GM21528 (cell line): ENCODE data around the gene CNGB1.
"Not testable (repeated sequence)": the region's sequence is repeated elsewhere in the genome, so short reads cannot be mapped to it uniquely, and the experiment has no call there.

Experiments
- ATAC-seq: cut with Tn5 transposase; IDR thresholded peaks from one replicate; pipeline ENCODE4 v1.9.1; 2021; ENCODE audit warnings: mild to moderate bottlenecking, moderate library complexity; ENCODE audit not compliant: unreplicated experiment, low FRiP score

Gene CNGB1

DNA sequence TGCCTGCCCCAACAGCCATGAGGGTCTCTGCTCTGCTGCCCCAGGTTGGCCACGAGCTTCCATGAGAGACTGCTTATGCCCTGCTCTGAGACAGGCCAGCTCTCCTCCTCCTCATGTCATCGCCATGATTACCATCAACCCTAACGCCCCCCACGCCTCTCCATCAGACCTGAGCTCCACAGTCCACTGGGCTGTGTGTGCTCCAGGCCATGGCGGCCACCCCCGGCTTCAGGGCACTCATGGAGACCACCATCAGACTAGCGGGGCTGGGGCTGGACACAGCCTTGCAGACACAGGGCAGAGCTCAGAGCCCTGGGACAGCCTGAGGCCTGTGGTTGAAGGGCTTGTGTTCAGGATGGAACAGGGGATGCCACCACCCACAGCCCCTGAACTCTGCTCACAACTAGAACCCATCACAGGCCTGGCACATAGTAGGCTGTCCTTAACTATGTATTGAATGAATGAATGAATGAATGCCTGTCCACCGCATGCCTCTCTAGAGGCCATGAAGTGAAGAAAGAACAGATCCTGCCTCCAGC, 14.6 kb downstream of the CNGB1 start:
- ATAC-seq = no peak

DNA sequence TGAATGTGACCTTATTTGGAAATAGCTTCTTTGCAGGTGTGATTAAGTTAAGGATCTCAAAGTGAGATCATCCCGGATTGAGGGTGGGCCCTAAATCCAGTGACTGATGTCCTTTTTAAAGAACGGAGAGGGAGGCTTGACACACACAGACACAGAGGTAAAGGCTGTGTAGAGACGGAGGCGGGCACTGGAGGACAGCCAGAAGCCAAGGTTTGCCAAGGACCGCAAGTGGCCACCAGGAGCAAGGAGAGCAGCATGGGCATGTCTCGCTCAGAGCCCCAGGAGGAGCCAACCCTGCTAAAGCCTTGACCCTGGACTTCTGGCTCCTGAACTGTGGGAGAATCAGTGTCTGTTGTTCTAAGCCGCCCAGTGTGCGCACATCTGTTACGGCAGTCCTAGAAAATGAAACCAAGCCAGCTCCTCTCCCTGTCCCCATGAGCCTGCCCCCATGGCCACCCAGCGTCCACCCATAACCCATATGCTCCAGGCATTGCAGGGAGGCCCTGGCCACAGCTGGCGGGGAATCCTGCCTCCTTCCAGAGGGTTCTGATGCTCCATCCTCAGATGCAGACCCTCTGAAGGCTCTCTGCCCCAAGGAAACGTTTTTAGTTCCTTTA, 15.2 kb downstream of the CNGB1 start:
- no peak for ATAC-seq

- ATAC-seq = no peak
Observed at GRCh38 chr16:57953857-57954256, 17.1 kb downstream of the CNGB1 start.

DNA sequence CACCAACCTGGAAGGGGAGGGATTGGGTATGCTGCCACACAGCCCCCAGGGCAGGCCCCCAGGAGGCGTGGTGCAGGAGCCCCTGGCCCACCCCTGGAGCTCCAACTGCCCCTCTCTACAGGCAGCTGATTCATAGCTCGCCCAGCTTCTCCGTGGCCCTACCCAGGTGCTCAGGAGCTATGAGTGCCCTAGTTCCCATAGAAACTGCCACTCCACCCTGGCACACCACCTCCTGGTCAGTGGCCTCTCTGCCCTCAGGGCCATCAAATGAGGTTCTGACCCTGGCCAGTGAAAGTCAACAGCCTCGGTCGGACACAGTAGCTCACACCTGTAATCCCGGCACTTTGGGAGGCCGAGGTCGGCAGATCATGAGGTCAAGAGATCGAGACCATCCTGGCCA, 18.0 kb downstream of the CNGB1 start:
- ATAC-seq = no peak

- ATAC-seq = no peak
Observed at GRCh38 chr16:57951204-57951960, 19.5 kb downstream of the CNGB1 start.

DNA sequence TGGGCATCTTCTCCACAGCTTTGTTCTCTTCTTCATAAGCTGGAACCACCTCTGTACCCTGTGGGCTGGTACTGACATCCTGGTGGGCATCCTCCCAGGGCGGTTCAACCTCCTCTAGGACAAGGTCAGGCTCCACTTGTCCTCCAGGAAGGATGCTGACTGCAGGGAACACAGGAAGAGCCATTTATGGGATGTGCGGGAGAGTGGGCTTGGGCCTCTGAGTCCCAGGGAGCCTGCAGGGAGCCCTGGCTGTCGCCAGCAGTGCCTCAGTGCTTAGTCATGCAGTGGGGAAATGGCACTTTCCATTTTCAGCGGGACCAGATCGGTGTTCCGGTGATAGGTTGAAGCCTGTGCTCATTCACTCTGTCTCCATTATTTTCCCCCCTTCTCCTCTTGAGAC, 20.5 kb downstream of the CNGB1 start:
- no peak for ATAC-seq

DNA sequence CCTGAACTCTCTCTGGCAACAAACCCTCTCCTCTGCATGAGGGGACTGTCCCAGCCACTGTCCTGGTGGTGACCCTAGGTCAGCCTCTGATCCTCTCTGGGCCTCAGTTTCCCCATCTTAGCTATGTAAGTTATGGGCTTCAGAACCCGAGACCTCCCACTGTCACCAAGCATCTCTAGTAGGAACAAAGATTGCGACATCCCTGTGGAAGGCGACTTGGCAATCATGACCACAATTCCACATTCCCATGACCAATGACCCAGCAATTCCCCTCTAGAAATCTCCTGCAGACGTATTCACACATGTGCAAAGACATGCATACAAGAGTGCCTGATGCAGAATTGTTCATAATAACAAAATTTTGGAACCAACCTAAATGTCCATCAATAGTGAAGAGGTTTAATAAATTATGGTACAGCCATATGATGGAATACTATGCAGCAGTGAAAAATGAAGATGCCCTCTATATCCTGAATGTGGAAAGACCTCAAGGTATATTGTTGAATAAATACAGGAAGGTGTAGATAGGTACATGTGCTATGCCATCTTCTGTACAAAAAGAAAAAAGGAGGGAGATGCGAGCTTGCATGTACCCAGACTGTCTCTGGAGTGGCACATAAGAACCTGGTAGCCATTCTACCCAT, 21.2 kb downstream of the CNGB1 start:
- ATAC-seq = no peak

- no peak for ATAC-seq
Observed at GRCh38 chr16:57949013-57949412, 21.9 kb downstream of the CNGB1 start.

- ATAC-seq = no peak
Observed at GRCh38 chr16:57948027-57948426, 22.9 kb downstream of the CNGB1 start.

- no peak for ATAC-seq
Observed at GRCh38 chr16:57947261-57947660, 23.7 kb downstream of the CNGB1 start.

GRCh38 chr16:57946181-57946801, 24.6 kb downstream of the CNGB1 start:
- ATAC-seq = no peak

- ATAC-seq = no peak
Observed at GRCh38 chr16:57945740-57946138, 25.2 kb downstream of the CNGB1 start.

DNA sequence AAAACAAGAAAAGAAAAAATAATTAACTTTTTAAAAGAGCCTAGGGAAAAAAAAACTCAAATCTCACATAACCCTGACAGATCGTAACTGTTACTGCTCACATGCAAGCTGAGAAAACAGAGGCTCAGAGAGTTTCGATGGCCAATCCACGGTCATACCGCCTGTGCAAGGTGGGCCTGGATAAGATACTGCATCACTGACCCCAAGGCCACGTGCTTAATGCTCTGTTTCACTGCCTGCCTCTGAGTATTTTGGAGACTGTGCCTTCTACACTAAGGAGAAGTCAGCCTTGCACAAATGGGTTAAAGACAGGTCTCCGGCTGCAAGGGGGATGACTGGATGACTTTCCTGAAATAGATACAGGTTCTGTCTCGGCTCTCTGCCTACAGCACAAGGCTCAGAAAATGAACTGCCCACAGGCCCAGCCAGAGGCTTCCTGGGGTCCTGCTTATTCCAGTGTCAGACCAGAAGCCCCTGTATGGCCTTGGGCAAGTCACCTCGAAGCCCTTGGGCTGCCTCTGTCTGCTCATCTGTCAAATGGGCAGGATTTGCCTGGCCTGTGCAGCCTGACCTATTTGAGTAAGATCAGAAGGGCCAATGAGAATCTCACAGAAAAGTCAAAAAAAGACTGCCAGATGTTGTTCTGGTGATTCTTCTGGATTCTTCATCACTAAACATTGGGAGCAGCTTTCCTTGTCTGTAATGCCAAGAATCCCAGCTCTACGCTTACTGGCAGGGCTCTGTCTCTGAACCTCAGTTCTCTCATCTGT, 25.8 kb downstream of the CNGB1 start:
- no peak for ATAC-seq

- ATAC-seq = not testable (repeated sequence)
Observed at GRCh38 chr16:57943381-57943780, 27.5 kb downstream of the CNGB1 start.

DNA sequence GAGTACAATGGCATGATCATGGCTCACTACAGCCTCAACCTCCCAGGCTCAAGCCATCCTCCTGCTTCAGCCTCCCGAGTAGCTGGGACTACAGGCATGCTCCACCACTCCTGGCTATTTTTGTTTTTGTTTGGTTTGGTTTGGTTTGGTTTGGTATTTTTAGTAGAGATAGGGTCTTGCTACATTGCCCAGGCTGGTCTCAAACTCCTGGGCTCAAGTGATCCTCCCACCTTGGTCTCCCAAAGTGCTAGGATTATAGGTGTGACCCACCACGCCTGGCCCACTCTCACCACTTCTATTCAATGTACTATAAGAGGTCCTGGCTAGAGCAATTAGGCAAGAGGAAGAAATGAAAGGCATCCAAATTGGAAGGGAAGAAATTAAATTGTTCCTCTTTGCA, 29.0 kb downstream of the CNGB1 start:
- ATAC-seq = not testable (repeated sequence)

DNA sequence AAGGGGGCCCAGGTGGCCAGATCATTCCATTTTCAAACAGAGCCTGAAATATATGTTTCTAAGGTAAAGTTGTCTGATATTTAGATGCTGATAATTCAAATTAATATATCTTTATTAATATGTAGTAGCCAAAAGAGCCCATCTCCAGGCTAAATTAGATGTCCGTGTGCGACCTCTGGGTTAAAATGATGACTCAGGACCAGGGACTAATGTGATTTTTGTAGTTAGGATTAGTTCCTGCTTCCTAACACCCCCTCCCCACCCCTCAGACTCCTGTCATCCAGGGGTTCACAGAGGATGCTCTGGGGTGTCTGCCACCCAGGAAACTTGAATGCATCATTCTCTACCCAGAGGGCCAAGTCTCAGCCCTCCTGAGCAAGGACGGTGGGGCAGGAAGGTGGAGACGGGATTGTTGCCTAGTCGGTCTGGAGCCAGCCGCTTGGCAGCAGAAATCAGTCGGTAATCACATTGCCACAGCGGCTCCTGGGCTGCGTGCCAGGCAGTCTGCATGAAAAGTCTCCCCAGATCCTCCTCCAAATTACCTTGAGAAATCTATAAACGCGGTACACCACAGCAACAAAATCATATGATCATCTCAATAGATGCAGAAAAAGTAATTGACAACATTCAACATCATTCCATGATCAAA, 29.8 kb downstream of the CNGB1 start:
- no peak for ATAC-seq

DNA sequence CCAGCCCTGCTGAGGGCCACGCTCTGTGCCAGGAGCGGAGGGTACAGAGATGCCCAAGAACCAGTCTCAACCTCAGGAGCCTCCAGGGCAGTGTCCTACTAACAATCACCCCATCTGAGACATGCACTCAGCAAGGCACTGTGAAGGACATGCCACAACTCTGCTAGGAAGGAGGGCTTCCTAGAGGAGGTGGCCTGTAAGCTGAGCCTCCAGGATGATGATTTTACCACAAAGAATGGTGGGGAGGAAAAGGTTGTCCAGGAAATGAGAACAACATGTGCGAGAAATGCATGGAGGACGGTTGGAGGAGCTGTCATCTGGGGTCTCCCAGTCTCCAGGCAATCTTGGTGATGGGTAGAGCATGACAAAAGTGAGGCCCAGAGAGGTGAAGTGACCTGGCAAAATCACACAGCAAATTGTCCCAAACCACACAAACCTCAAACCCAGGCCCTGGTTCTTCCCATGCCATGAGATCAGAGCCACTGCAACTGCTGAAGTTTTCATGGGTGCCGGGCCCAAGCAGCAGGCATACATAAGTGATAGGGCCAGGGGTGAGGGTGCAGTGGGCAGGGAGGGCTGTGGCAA, 30.5 kb downstream of the CNGB1 start:
- ATAC-seq = no peak

DNA sequence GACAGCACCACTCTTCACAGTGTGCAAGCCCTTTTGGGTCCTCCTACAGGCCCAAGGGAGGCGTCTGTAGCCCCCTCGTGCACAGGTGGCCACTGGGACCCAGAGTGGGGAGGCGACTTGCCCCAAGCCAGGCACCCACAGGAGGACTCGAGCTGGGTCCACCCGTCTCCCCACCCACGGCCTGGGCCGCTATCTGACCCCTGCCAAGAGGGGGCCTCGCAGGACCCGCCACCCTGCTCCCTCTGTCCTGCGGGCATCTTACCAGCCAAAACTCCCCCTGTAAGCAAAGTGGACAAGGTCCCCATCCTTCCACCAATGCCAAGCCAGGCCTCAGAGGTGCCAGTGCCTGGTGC, 31.1 kb downstream of the CNGB1 start:
- no peak for ATAC-seq
